Liver (tissue), 3 donors: ENCODE results near the gene C9orf153.

Experiments used
- CTCF ChIP-seq: fragments of 150-350 bp; IDR thresholded peaks from 2 replicates; pipeline ENCODE4 v1.5.1; 2017; ENCODE audit warnings: improper control_type of control experiment, low read depth, low read length; ENCODE audit not compliant: missing input control
- EGR1 ChIP-seq, 2 donors: IDR thresholded peaks; 2 replicates each; pipeline ENCODE4 v1.6.1; 2016 to 2018; ENCODE audit warnings: antibody characterized with exemption in 2 of 2, low read depth in 2 of 2
- FOXA2 ChIP-seq: IDR thresholded peaks from 2 replicates; pipeline ENCODE4 v1.6.1; 2016; ENCODE audit warnings: antibody characterized with exemption
- HNF4G ChIP-seq: IDR thresholded peaks from 2 replicates; pipeline ENCODE4 v1.6.1; 2016; ENCODE audit warnings: antibody characterized with exemption
- JUND ChIP-seq, 2 donors: IDR thresholded peaks; 2 replicates each; pipeline ENCODE4 v1.6.1; 2016; ENCODE audit warnings: antibody characterized with exemption in 2 of 2
- RAD21 ChIP-seq, 2 donors: IDR thresholded peaks; 2 replicates each; pipeline ENCODE4 v1.6.1; 2016; ENCODE audit warnings: antibody characterized with exemption in 2 of 2, mild to moderate bottlenecking in 2 of 2
- TAF1 ChIP-seq: conservative IDR thresholded peaks from 2 replicates; pipeline ENCODE4 v1.6.1; 2016; ENCODE audit warnings: antibody characterized with exemption, mild to moderate bottlenecking
- donor health status: healthy.
- donor health status: healthy.

GRCh38 chr9:86217076-86217755 is 42.2 kb downstream of the C9orf153 start:
- TF ChIP-seq CTCF: no peak
- TF ChIP-seq EGR1 (IDR thresholded peaks at IDR 0.05; ENCODE audit: low read depth in 2 of 2): no peak
- no peak for TF ChIP-seq TAF1
- TF ChIP-seq RAD21 (IDR thresholded peaks at IDR 0.05): no peak
- no peak for TF ChIP-seq JUND (IDR thresholded peaks at IDR 0.05)
- TF ChIP-seq FOXA2: no peak
- no peak for TF ChIP-seq HNF4G
